Stimulated activated CD8-positive, alpha-beta memory T cell treated with anti-CD3 and anti-CD28 coated beads, Interleukin-12 subunit alpha, Interleukin-12 subunit beta, amount 100 ng/mL, for 24 hours (primary cell): Measurements from ENCODE around the gene KCNQ2.

Experiments
- DNase-seq: peaks from one replicate; pipeline ENCODE4 v3.0.0-alpha.2; 2020; ENCODE audit errors: extremely low read depth

KCNQ2 gene

GRCh38 chr20:63454731-63455567 lies 17.5 kb downstream of the KCNQ2 start:
- no peak for DNase-seq

- DNase-seq: no peak
These were observed 19.5 kb downstream of the KCNQ2 start for GRCh38 chr20:63452821-63453523.

GRCh38 chr20:63452341-63452740 lies 20.1 kb downstream of the KCNQ2 start:
- DNase-seq: no peak

DNA sequence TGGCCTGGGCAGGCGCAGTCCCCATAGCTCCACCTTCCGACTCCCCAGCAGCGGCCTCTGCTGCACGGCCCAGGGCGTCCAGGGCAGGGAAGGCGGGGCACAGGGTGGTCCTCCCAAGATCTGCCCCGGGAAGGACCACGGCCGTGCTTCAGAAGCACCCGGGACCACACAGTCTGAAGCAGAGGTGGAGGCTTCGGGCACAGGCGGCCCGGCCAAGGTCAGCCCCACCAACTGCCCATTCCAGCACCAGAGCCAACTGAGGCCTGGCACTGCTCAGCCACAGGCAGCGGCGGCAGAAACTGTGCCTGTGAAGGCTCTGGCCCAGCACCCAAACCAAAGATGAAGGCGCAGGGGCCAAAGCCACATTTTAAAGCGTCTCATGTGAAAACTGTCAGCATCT lies 20.6 kb downstream of the KCNQ2 start:
- DNase-seq: no peak

DNA sequence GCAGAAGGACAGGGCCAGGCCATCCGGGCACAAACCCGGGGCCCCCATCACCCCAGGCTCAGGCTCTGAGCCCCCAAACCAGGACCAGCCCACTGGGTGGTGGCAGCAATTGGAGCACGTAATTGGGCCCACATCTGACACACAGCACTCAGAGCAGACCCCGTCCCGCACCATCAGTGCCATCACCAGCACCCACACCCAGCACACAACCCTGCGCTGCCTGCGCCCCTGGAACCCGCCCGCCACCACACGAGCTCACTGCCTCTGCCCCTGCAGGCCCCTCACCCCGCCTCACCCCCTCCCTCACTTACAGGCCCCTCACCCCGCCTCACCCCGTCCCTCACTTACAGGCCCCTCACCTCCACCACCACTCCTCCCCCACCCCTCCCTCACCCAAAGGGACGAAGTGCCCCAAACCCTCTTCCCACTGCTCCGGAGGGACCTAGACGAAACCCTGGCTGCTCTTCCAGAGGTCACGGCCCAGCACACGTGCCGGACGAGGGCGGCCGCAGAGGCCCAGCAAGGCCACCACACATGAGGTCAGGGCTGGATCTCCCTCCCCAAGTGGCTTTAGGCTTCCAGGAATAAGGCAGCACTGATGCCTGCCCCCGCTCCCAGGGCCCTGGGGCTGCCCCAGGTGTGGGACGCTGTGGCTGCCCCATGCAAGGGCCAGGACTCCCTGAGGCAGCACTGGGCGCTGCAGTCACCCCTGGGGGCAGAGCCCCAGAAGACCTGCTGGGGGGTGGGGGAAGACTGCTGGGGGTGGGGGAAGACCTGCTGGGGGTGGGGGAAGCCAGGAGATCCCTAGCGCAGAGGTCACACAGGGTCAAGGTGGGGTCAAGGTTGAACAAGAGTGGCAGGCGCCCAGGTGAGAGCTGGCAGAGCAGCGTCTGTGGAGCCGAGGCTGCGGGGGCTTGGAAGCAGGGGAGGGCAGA lies 22.4 kb downstream of the KCNQ2 start:
- DNase-seq: no peak

- no peak for DNase-seq
These were observed 23.4 kb downstream of the KCNQ2 start for GRCh38 chr20:63449025-63449424.

DNA sequence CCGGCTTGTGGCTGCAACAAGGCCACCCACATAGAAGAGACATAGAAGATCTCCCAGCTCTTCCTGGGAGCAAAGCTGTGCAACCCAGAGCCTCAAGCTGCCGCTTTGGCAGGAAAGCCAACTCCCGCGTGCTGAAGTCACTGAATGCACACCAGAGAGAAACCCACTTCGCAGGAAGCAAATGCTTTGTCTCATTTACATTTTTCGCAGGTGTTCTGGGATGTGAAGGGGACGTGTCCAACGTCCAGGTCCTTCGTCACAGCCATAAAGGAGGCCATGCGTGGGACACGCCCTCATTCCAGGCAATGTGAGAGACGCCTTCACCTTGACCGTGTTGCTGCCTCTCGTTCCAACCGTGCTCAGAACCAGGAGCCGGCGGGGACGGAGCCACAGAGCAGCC lies 24.4 kb downstream of the KCNQ2 start:
- no peak for DNase-seq

- no peak for DNase-seq
These were observed 25.1 kb downstream of the KCNQ2 start for GRCh38 chr20:63447320-63447719.

DNA sequence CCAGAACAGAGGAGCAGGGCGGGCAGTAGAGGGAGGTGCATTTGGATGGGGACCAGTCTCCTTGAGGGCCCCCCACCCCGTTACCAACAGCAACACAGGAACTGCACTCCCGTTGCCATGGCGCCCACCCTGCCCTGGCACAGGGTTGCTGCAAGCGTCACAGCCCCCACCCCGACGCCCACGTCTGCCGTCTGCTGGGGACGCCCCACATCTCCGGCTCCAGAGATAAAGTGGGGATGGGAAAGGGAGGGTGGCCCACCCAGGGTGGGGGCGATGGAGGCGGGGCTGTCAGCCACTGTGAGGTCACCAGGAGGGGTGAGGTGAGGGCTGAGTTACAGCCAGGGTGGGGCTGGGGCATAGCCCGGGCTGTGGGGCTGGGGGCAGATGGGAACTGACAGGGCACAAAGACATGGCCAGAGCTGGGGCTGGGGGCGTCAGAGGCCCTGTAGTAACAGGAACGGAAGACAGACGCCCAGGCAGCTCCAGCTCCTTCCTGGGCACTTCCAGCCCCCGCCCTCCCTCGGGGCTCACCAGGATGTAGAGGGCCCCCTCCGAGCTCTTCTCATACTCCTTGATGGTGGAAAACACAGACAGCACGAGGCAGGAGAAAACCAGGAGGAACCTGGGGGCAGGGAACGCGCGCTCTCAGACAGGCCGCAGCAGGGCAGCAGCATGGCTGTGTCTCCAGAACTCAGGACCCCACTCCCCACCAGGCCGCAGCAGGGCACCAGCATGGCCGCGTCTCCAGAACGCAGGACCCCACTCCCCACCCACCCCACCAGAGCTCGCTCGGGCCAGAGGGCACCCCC lies 26.0 kb downstream of the KCNQ2 start:
- no peak for DNase-seq

- DNase-seq: no peak
These were observed 27.2 kb downstream of the KCNQ2 start for GRCh38 chr20:63445075-63445734.

DNA sequence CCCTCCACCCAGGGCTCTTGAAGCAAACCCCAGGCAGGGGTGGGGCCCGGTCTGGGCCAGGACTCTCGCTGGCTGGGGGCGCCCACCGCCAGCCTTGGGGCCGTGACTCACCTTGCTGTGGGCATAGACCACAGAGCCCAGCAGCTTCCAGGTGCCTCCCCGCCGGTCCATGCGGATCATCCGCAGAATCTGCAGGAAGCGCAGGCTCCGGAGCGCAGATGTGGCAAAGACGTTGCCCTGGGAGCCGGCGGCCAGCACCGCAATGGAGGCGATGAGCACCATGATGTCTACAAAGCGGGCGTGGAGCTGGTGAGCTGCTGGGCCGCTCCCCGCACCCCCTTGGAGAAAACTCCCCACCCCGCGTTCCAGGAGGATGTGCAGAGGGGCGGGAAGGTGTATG lies 27.9 kb downstream of the KCNQ2 start:
- DNase-seq: no peak

DNA sequence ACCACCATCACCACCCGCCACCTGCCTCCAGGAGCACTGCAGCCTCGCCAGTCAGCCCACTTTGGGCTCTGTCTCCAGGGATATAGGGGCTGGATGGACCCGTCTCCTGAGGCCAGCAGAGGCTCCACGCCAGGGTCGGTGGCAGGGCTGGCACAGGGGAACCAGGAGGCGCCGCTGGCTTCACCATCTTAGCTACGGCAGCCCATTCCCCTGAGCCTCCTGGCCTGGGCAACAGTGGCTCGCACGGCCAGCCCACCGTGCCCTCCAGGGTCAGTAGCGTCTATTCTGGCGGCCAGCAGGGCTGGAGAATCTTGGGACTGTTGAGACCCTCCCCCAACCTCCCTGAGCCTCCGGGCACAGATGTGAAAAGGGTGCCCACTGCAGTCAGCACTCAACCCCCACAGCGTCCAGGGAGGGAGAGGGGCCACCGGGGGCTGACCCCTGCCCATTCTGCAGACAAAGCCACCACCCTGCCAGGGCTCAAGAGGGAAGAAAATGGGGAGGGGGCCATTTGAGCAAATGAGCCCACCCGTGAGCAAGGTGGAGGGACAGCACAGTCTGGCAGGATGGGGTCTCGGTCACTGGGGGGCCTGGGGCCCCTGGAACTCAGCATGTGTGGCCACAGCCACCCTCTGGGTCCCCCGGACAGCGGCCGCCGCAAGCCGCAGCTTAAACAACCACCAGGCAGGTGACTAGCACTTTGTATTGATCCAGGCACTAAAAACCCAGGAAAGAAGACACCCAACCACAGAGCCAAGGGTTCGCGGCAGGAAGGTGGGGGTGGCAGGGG lies 28.7 kb downstream of the KCNQ2 start:
- DNase-seq: no peak

GRCh38 chr20:63442100-63442493 lies 30.4 kb downstream of the KCNQ2 start:
- no peak for DNase-seq

GRCh38 chr20:63441136-63442099 lies 31.0 kb downstream of the KCNQ2 start:
- DNase-seq: no peak

DNA sequence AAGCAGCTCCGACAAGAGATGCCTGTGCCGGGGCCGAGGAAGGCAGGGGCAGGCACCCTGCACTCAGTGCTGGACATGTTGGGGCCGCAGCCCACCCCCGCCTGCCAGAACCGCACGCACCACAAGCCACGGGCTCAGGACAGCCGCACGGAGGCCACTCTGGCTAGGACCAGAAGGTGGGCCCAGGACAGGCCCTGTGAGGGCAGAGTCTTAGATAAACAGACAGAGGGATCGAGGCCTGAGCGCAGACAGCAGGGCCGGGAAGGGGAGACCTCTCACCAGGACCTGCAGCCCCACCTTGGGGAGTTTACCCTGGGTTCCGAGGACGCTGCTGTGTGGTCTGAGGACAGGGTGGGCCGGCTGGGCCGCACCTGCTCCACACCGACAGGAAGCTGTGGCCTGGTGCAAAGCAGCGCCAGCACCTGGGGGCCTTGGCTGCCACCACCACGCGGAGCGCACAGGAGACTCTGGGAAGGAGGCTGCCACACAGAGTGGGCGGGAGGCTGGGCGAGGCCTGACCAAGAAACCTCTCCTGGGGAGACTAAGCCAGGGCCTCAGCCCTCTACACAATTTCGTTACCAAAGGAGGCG lies 32.0 kb downstream of the KCNQ2 start:
- no peak for DNase-seq

GRCh38 chr20:63439866-63440265 lies 32.6 kb downstream of the KCNQ2 start:
- no peak for DNase-seq

GRCh38 chr20:63438121-63438520 lies 34.3 kb downstream of the KCNQ2 start:
- DNase-seq: no peak

GRCh38 chr20:63435552-63435951 lies 36.9 kb downstream of the KCNQ2 start:
- DNase-seq: no peak
